ENCODE data around the gene EPB42.

DNA sequence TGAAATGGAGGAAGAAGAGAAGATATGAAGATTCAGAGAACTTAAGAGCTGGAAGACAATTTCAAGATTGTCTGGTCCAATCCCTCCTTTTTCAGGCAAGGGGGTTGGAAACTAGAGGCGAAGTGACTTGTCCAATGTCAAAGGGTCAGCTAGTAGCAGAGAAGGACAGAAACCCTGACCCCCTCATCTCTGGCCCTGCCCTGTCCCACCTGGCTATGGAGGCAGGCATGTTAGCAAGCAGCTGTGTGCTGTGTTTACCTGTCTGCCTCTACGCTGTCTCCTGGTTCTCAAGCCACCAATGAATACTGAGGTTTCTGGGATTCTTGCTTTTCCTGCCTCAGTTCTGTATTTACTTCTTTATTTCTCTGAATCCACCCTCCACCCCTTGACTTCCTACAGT, 45.6 kb upstream of the EPB42 start:
- no peak for TF ChIP-seq POLR2A (IDR thresholded peaks at IDR 0.05)
- TF ChIP-seq, protein P1, sequence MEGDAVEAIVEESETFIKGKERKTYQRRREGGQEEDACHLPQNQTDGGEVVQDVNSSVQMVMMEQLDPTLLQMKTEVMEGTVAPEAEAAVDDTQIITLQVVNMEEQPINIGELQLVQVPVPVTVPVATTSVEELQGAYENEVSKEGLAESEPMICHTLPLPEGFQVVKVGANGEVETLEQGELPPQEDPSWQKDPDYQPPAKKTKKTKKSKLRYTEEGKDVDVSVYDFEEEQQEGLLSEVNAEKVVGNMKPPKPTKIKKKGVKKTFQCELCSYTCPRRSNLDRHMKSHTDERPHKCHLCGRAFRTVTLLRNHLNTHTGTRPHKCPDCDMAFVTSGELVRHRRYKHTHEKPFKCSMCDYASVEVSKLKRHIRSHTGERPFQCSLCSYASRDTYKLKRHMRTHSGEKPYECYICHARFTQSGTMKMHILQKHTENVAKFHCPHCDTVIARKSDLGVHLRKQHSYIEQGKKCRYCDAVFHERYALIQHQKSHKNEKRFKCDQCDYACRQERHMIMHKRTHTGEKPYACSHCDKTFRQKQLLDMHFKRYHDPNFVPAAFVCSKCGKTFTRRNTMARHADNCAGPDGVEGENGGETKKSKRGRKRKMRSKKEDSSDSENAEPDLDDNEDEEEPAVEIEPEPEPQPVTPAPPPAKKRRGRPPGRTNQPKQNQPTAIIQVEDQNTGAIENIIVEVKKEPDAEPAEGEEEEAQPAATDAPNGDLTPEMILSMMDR (IDR thresholded peaks at IDR 0.05): no peak

All from right lobe of liver (tissue), 4 donors.